A549 (cell line): ENCODE data around the gene FAXDC2. TPM values are rescaled to one million over a fixed set of nuclear protein-coding genes. Genes with fewer than 3 reads are reported as not detected.
A peak's percentile ranks its signal among the peaks of the same experiment; 100 is the strongest.
"Not testable (repeated sequence)": the region's sequence is repeated elsewhere in the genome, so short reads cannot be mapped to it uniquely, and the experiment has no call there.

Source experiments
- ATAC-seq, 2 experiments: fragments of 200-7000 bp in 1 of 2; fragments of >200 bp in 1 of 2; cut with Nextera tagmentation in 1 of 2; cut with Tn5 transposase in 1 of 2; 3 replicates each; pipeline versions ENCODE4 v1.8.0 to v1.9.1; 2018 to 2020; ENCODE audit warnings: mild to moderate bottlenecking in 1 of 2, moderate library complexity in 1 of 2
- CTCF ChIA-PET: fragments of 300-600 bp; sonication (Branson Sonifier 250); formaldehyde crosslinking; extraction: SDS; loops from one replicate; lab custom pipeline; 2021; ENCODE audit warnings: antibody characterized with exemption, inconsistent platforms; lab: Yijun Ruan, JAX
- POLR2A ChIA-PET: fragments of 350-600 bp; formaldehyde crosslinking; extraction: SDS; loops from one replicate; lab custom pipeline; 2021; ENCODE audit warnings: antibody characterized with exemption, inconsistent platforms; lab: Yijun Ruan, JAX
- DNase-seq, 2 experiments: peaks; one replicate each; pipeline versions ENCODE4 v3.0.0 to v3.0.0-alpha.2; 2011 to 2016; ENCODE audit warnings: low read depth in 1 of 2, low spot score in 1 of 2
- FAIRE-seq: peaks from 2 replicates; lab custom pipeline; 2011; peaks lifted over from hg19 to GRCh38; lab: Jason Lieb, UNC
- H3K27ac ChIP-seq, 2 experiments: fragments of >200 bp; sonication (Bioruptor Twin); formaldehyde crosslinking; 3 replicates each; pipeline ENCODE4 v1.5.1; 2016 to 2017
- H3K4me1 ChIP-seq: fragments of >200 bp; sonication (Bioruptor Twin); formaldehyde crosslinking; 3 replicates; pipeline ENCODE4 v1.6.1; 2016
- H3K4me2 ChIP-seq: fragments of >200 bp; sonication (Bioruptor Twin); formaldehyde crosslinking; 3 replicates; pipeline ENCODE4 v1.6.1; 2016
- H3K4me3 ChIP-seq: fragments of >200 bp; sonication (Bioruptor Twin); formaldehyde crosslinking; 3 replicates; pipeline ENCODE4 v1.5.1; 2016
- H3K9me3 ChIP-seq: fragments of >200 bp; sonication (Bioruptor Twin); formaldehyde crosslinking; 3 replicates; pipeline ENCODE4 v1.6.1; 2016
- BCL3 ChIP-seq: fragments of >200 bp; sonication (Bioruptor Twin); formaldehyde crosslinking; IDR thresholded peaks from 3 replicates; pipeline ENCODE4 v1.6.1; 2016
- CBX8 ChIP-seq: fragments of 200-600 bp; sonication (generic); IDR thresholded peaks from 2 replicates; pipeline ENCODE4 v1.6.1; 2016
- EHF ChIP-seq: fragments of 250-450 bp; sonication (Bioruptor Pico); IDR thresholded peaks from 2 replicates; pipeline ENCODE4 v1.5.0; 2020; ENCODE audit warnings: mild to moderate bottlenecking
- ESRRA ChIP-seq: fragments of 150-350 bp; IDR thresholded peaks from 2 replicates; pipeline ENCODE4 v1.6.1; 2014; ENCODE audit warnings: mild to moderate bottlenecking, low read length, borderline replicate concordance
- GATA3 ChIP-seq: IDR thresholded peaks from 2 replicates; pipeline ENCODE4 v1.6.1; 2012; ENCODE audit warnings: borderline replicate concordance
- HEYL ChIP-seq: fragments of 250-450 bp; sonication (Bioruptor Pico); IDR thresholded peaks from 2 replicates; pipeline ENCODE4 v1.8.0; 2021; ENCODE audit warnings: mild to moderate bottlenecking, moderate library complexity
- MAZ ChIP-seq: fragments of 150-350 bp; IDR thresholded peaks from 2 replicates; pipeline ENCODE4 v1.6.1; 2014; ENCODE audit warnings: antibody characterized with exemption, low read depth, low read length, borderline replicate concordance
- NFE2L2 ChIP-seq: fragments of 150-350 bp; conservative IDR thresholded peaks from 2 replicates; pipeline ENCODE4 v1.6.1; 2014; ENCODE audit warnings: low read length
- POLR2AphosphoS2 ChIP-seq: conservative IDR thresholded peaks from 2 replicates; pipeline ENCODE4 v1.6.1; 2012; ENCODE audit warnings: low read length, improper control_type of control experiment, inconsistent platforms
- RAD21 ChIP-seq, 2 experiments: fragments of >200 bp in 1 of 2; sonication (Bioruptor Twin) in 1 of 2; formaldehyde crosslinking in 1 of 2; IDR thresholded peaks in 1 of 2; conservative IDR thresholded peaks in 1 of 2; 2 replicates in 1 of 2; 3 replicates in 1 of 2; pipeline ENCODE4 v1.6.1; 2012 to 2018; ENCODE audit warnings: inconsistent platforms in 1 of 2
- RCOR1 ChIP-seq: fragments of 150-350 bp; IDR thresholded peaks from 2 replicates; pipeline ENCODE4 v1.6.1; 2014; ENCODE audit warnings: antibody characterized with exemption, low read length, low read depth
- TP53 ChIP-seq: fragments of 250-450 bp; sonication (Bioruptor Pico); IDR thresholded peaks from 2 replicates; pipeline ENCODE4 v1.5.0; 2021; ENCODE audit warnings: mild to moderate bottlenecking, moderate library complexity
- WGBS: methylation state at CpG from one replicate; pipeline ENCODE4 v1.1.6; 2017; ENCODE audit errors: missing lambda C conversion rate; 5-methylcytosine and 5-hydroxymethylcytosine counted together
- polyA plus RNA-seq, 4 experiments: library from polyadenylated mRNA; depleted of rRNA in 3 of 4; stranded (reverse); fragments of >200 nt; fragmentation: RNase III in 1 of 4; extraction: RNeasy Plus Mini Kit Qiagen cat#74134 plus additional on column Dnase treatment in 1 of 4; gene quantifications; 2 replicates in 3 of 4; 3 replicates in 1 of 4; pipeline ENCODE4 v1.2.3, GENCODE V29; 2011 to 2017
- TF ChIP-seq, protein P1 (sequence below): IDR thresholded peaks from 2 replicates; pipeline ENCODE4 v1.6.1; 2012
- TF ChIP-seq, protein P2 (sequence below): fragments of >200 bp; sonication (Bioruptor Twin); formaldehyde crosslinking; IDR thresholded peaks from 3 replicates; pipeline ENCODE4 v1.5.1; 2016
- TF ChIP-seq, protein P3 (sequence below): IDR thresholded peaks from 2 replicates; pipeline ENCODE4 v1.6.1; 2012

FAXDC2 gene
- polyA plus RNA-seq, 2 of the 4 experiments (the other 2 are of a cell fraction): 0.14 to 0.94 TPM

- 87% methylated on average over 6 of the region's 6 CpGs for WGBS
- ChIA-PET CTCF (interaction anchor here (0.8 to 1.4 kb wide), 2 partner anchors 13 to 187 kb away, joined by 3 to 5 read pairs; no protein-coding TSS in a partner anchor), POLR2A (no interaction called here)
- DNase-seq (no peak), FAIRE-seq (no peak), ATAC-seq (no peak)
- Histone ChIP-seq H3K9me3 (no peaks in the 10 kb centered on the region), H3K4me2 (no peak overlapping the region), H3K4me1 (peaks cover 13% of the 10 kb centered on the region), H3K4me3 (no peak overlapping the region), H3K27ac (no peak overlapping the region)
- TF ChIP-seq HEYL (CRISPR knock-in tag) (no peak), RAD21 (conservative IDR thresholded peaks at IDR 0.05 in 1 of 2, IDR thresholded peaks at IDR 0.05 in 1 of 2) (no peak), EHF (CRISPR knock-in tag) (no peak)
- TF ChIP-seq, protein P1, sequence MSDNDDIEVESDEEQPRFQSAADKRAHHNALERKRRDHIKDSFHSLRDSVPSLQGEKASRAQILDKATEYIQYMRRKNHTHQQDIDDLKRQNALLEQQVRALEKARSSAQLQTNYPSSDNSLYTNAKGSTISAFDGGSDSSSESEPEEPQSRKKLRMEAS: no peak
These were observed 13.1 kb downstream of the FAXDC2 start for GRCh38 chr5:154837009-154837901.

GRCh38 chr5:154836225-154836624 is 14.2 kb downstream of the FAXDC2 start:
- H3K9me3 ChIP-seq: no peaks in the 10 kb centered on the region
- peaks cover 13% of the 10 kb centered on the region for H3K4me1 ChIP-seq
- CTCF ChIA-PET: interaction anchor here (0.6 to 1.4 kb wide), 2 partner anchors 8 to 186 kb away, joined by 3 to 5 read pairs; no protein-coding TSS in a partner anchor
- TF ChIP-seq RCOR1 (no peak), GATA3 (no peak), POLR2AphosphoS2 (no peak), TP53 (no peak), ESRRA (no peak), CBX8 (no peak), NFE2L2 (no peak), MAZ (no peak), BCL3 (no peak), RAD21 (conservative IDR thresholded peaks at IDR 0.05 in 1 of 2, IDR thresholded peaks at IDR 0.05 in 1 of 2) (no peak)
- TF ChIP-seq, protein P2, sequence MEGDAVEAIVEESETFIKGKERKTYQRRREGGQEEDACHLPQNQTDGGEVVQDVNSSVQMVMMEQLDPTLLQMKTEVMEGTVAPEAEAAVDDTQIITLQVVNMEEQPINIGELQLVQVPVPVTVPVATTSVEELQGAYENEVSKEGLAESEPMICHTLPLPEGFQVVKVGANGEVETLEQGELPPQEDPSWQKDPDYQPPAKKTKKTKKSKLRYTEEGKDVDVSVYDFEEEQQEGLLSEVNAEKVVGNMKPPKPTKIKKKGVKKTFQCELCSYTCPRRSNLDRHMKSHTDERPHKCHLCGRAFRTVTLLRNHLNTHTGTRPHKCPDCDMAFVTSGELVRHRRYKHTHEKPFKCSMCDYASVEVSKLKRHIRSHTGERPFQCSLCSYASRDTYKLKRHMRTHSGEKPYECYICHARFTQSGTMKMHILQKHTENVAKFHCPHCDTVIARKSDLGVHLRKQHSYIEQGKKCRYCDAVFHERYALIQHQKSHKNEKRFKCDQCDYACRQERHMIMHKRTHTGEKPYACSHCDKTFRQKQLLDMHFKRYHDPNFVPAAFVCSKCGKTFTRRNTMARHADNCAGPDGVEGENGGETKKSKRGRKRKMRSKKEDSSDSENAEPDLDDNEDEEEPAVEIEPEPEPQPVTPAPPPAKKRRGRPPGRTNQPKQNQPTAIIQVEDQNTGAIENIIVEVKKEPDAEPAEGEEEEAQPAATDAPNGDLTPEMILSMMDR: no peak
- TF ChIP-seq, protein P1: no peak
- TF ChIP-seq, protein P3, sequence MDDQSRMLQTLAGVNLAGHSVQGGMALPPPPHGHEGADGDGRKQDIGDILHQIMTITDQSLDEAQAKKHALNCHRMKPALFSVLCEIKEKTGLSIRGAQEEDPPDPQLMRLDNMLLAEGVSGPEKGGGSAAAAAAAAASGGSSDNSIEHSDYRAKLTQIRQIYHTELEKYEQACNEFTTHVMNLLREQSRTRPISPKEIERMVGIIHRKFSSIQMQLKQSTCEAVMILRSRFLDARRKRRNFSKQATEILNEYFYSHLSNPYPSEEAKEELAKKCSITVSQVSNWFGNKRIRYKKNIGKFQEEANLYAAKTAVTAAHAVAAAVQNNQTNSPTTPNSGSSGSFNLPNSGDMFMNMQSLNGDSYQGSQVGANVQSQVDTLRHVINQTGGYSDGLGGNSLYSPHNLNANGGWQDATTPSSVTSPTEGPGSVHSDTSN: no peak
- TF ChIP-seq, all 56 proteins: peak for 0
- H3K4me3 ChIP-seq: no peak overlapping the region
- FAIRE-seq (no peak), DNase-seq (no peak), ATAC-seq (no peak)
- no peak overlapping the region for H3K4me2 ChIP-seq
- POLR2A ChIA-PET: no interaction called here
- H3K27ac ChIP-seq: 0 out of 6 replicates have a peak overlapping the region, but pooled peaks of 1 of the 2 experiments have one; percentile 11
- WGBS: 92% methylated on average over 6 of the region's 6 CpGs

DNA sequence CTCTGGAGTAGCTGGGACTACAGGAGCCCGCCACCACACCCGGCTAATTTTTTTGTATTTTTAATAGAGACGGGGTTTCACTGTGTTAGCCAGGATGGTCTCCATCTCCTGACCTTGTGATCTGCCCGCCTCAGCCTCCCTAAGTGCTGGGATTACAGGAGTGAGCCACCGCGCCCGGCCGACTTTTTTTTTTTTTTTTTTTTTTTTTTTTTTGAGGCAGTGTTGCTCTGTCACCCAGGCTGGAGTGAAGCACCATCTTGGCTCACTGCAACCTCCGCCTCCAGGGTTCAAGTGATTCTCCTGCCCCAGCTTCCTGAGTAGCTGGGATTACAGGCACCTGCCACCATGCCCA is 14.7 kb downstream of the FAXDC2 start:
- not testable (repeated sequence) for ATAC-seq, DNase-seq, H3K9me3 ChIP-seq, H3K4me3 ChIP-seq, FAIRE-seq
- Histone ChIP-seq H3K4me1 (peaks cover 13% of the 10 kb centered on the region), H3K4me2 (0 out of 3 replicates have a peak overlapping the region, but pooled peaks have one; percentile 20), H3K27ac (0 out of 6 replicates have a peak overlapping the region, but pooled peaks of 1 of the 2 experiments have one; percentile 50)
- ChIA-PET CTCF (interaction anchor here (0.6 to 1.7 kb wide), 3 partner anchors 8 to 185 kb away, joined by 3 to 5 read pairs (median 4); no protein-coding TSS in a partner anchor), POLR2A (interaction anchor here (0.7 to 1.9 kb wide), 2 partner anchors 22 to 24 kb away, joined by 7 to 14 read pairs; partner anchors contain the start of gene CNOT8)
- WGBS: 79% methylated on average over 9 of the region's 9 CpGs
